Esophagus squamous epithelium (tissue), 4 donors: ENCODE data around the gene FRMD5.

Experiments used
- POLR2A ChIP-seq, 4 donors: fragments of 450-650 bp; IDR thresholded peaks; one replicate each; pipeline ENCODE4 v1.6.1; 2017; ENCODE audit warnings: antibody characterized with exemption in 4 of 4, mild to moderate bottlenecking in 4 of 4, moderate library complexity in 3 of 4
- TF ChIP-seq, protein P1 (sequence below), 6 experiments: fragments of 450-650 bp in 4 of 6; fragments of 200-600 bp in 2 of 6; sonication (generic) in 2 of 6; IDR thresholded peaks; one replicate each; pipeline ENCODE4 v1.5.1; 2016 to 2019; ENCODE audit warnings: antibody characterized with exemption in 6 of 6, mild to moderate bottlenecking in 4 of 6, moderate library complexity in 4 of 6

DNA sequence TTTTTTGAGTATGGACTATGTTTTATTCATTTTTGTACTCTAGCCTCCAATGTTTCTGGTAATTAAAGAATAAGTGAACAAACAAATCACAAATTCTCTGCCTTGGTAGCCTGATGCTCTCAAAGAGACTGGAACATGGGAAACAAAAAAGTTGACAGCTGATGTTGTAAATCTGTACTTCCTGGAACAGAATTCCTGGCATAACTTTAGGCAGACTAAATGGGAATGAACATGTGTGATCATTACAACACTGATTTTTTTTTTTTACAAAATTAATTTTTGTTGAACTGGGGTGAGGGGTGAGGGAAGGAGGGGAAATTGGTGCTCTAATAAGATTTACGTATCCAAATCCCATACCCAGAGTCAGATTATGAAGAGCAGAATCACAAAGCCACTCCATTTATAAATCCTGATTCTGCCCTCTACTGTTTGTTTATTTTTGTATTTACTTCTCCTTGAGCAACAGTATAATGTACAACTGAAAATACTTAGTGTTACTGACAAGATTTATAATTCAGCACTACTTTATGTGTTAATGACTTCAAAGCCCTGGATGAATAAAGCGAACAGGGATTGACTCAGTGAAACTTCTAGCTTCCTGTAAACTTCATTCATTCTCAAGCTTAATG, 165.0 kb downstream of the FRMD5 start:
- TF ChIP-seq, protein P1, sequence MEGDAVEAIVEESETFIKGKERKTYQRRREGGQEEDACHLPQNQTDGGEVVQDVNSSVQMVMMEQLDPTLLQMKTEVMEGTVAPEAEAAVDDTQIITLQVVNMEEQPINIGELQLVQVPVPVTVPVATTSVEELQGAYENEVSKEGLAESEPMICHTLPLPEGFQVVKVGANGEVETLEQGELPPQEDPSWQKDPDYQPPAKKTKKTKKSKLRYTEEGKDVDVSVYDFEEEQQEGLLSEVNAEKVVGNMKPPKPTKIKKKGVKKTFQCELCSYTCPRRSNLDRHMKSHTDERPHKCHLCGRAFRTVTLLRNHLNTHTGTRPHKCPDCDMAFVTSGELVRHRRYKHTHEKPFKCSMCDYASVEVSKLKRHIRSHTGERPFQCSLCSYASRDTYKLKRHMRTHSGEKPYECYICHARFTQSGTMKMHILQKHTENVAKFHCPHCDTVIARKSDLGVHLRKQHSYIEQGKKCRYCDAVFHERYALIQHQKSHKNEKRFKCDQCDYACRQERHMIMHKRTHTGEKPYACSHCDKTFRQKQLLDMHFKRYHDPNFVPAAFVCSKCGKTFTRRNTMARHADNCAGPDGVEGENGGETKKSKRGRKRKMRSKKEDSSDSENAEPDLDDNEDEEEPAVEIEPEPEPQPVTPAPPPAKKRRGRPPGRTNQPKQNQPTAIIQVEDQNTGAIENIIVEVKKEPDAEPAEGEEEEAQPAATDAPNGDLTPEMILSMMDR (IDR thresholded peaks at IDR 0.05): no peak
- no peak for TF ChIP-seq POLR2A (IDR thresholded peaks at IDR 0.05)
